GM23248 (cell line): ENCODE results near the gene GRIK5.

Source experiments
- EZH2 ChIP-seq: fragments of 200-600 bp; sonication (generic); IDR thresholded peaks from 2 replicates; pipeline ENCODE4 v1.6.1; 2018; ENCODE audit warnings: antibody characterized with exemption, mild to moderate bottlenecking; ENCODE audit not compliant: insufficient read depth, poor library complexity, severe bottlenecking
- EZH2phosphoT487 ChIP-seq: fragments of 200-600 bp; sonication (generic); IDR thresholded peaks from 2 replicates; pipeline ENCODE4 v1.6.1; 2018; ENCODE audit warnings: antibody characterized with exemption, moderate library complexity, mild to moderate bottlenecking, low read depth; ENCODE audit not compliant: insufficient read depth

GRCh38 chr19:42065051-42065450, 5.0 kb downstream of the GRIK5 start:
- TF ChIP-seq EZH2phosphoT487: no peak
- TF ChIP-seq EZH2: no peak
